NCI-H1092 treated with DMSO at 0.1 percent for 48 hours (cell line): ENCODE measurements around the gene GPATCH8.

Source experiments
- DNase-seq: peaks from one replicate; lab custom pipeline; 2025; lab: John Stamatoyannopoulos, UW

The GPATCH8 gene

GRCh38 chr17:44354582-44355561 is 148.3 kb downstream of the GPATCH8 start:
- no peak for DNase-seq

- DNase-seq, result no peak
Measured at GRCh38 chr17:44353672-44354331, 149.4 kb downstream of the GPATCH8 start.

GRCh38 chr17:44352828-44353671 is 150.2 kb downstream of the GPATCH8 start:
- no peak for DNase-seq

- DNase-seq, result no peak
Measured at GRCh38 chr17:44351961-44352827, 151.0 kb downstream of the GPATCH8 start.

GRCh38 chr17:44351464-44351863 is 151.7 kb downstream of the GPATCH8 start:
- no peak for DNase-seq

- peak; percentile 39 for DNase-seq
Measured at GRCh38 chr17:44350733-44351226, 152.4 kb downstream of the GPATCH8 start.

- DNase-seq, result no peak
Measured at GRCh38 chr17:44349553-44350070, 153.6 kb downstream of the GPATCH8 start.

- DNase-seq, result no peak
Measured at GRCh38 chr17:44348988-44349364, 154.2 kb downstream of the GPATCH8 start.

- DNase-seq, result no peak
Measured at GRCh38 chr17:44348234-44348987, 154.8 kb downstream of the GPATCH8 start.
